IMR-90 (cell line): Measurements from ENCODE around the gene TCF12. TPM values are rescaled to one million over a fixed set of nuclear protein-coding genes. Genes with fewer than 3 reads are reported as not detected.

Experiments used
- ATAC-seq: fragments of 200-7000 bp; cut with Tn5 transposase; 2 replicates; pipeline ENCODE4 v1.9.1; 2020; ENCODE audit warnings: low read depth, mild to moderate bottlenecking, moderate library complexity
- BruUV-seq: library from RNA; stranded (reverse); fragments of 400-500 nt; replicated peaks from 2 replicates; lab custom pipeline; 2021; lab: Mats Ljungman, UMichigan
- CTCF ChIA-PET: fragments of 300-600 bp; formaldehyde crosslinking; extraction: SDS; loops from one replicate; lab custom pipeline; 2021; ENCODE audit warnings: antibody characterized with exemption; lab: Yijun Ruan, JAX
- POLR2A ChIA-PET: fragments of 300-600 bp; sonication (Branson Sonifier 250); formaldehyde crosslinking; loops from one replicate; lab custom pipeline; 2022; ENCODE audit warnings: antibody characterized with exemption; ENCODE audit not compliant: unreplicated experiment; lab: Charles Lee
- DNase-seq: peaks from one replicate; pipeline ENCODE4 v3.0.0; 2013
- H2AFZ ChIP-seq: replicated peaks from 2 replicates; pipeline ENCODE3; 2013; ENCODE audit warnings: low read length, mild to moderate bottlenecking; ENCODE audit not compliant: poor library complexity
- H2AK5ac ChIP-seq: 2 replicates; pipeline ENCODE4 v1.6.1; 2013; ENCODE audit warnings: low read depth, low read length, inconsistent platforms
- H2AK9ac ChIP-seq: replicated peaks from 2 replicates; pipeline ENCODE3; 2013; ENCODE audit warnings: mild to moderate bottlenecking, low read depth, low read length, moderate library complexity; ENCODE audit not compliant: poor library complexity
- H2BK120ac ChIP-seq: 2 replicates; pipeline ENCODE4 v1.6.1; 2013; ENCODE audit warnings: low read depth, low read length, inconsistent platforms
- H2BK15ac ChIP-seq: 3 replicates; pipeline ENCODE4 v1.6.1; 2013; ENCODE audit warnings: low read depth, low read length, inconsistent platforms
- H2BK20ac ChIP-seq: 2 replicates; pipeline ENCODE4 v1.6.1; 2013; ENCODE audit warnings: low read depth, mild to moderate bottlenecking, inconsistent platforms, low read length, moderate library complexity
- H2BK5ac ChIP-seq: 2 replicates; pipeline ENCODE4 v1.6.1; 2013; ENCODE audit warnings: mild to moderate bottlenecking, low read depth, low read length, inconsistent platforms; ENCODE audit not compliant: poor library complexity, severe bottlenecking
- H3K14ac ChIP-seq: replicated peaks from 2 replicates; pipeline ENCODE4 v1.6.1; 2013; ENCODE audit warnings: low read depth, low read length, inconsistent platforms
- H3K18ac ChIP-seq: 2 replicates; pipeline ENCODE4 v1.6.1; 2013; ENCODE audit warnings: low read depth, low read length, control low read depth
- H3K23ac ChIP-seq: 2 replicates; pipeline ENCODE4 v1.6.1; 2013; ENCODE audit warnings: low read depth, low read length, inconsistent platforms
- H3K27ac ChIP-seq: 2 replicates; pipeline ENCODE4 v1.5.1; 2013; ENCODE audit warnings: mild to moderate bottlenecking, control low read depth, low read length; ENCODE audit not compliant: insufficient read depth
- H3K27me3 ChIP-seq: 2 replicates; pipeline ENCODE4 v1.6.1; 2013; ENCODE audit warnings: low read length; ENCODE audit not compliant: control insufficient read depth, insufficient read depth
- H3K36me3 ChIP-seq: 2 replicates; pipeline ENCODE4 v1.6.1; 2013; ENCODE audit warnings: low read length, mixed read lengths; ENCODE audit not compliant: control insufficient read depth, insufficient read depth
- H3K4ac ChIP-seq: 2 replicates; pipeline ENCODE4 v1.6.1; 2013; ENCODE audit warnings: low read depth, low read length, inconsistent platforms
- H3K4me1 ChIP-seq: 2 replicates; pipeline ENCODE4 v1.6.1; 2013; ENCODE audit warnings: low read length, mixed read lengths; ENCODE audit not compliant: control insufficient read depth, insufficient read depth
- H3K4me2 ChIP-seq: 2 replicates; pipeline ENCODE4 v1.6.1; 2013; ENCODE audit warnings: low read depth, mild to moderate bottlenecking, control low read depth, low read length, moderate library complexity
- H3K4me3 ChIP-seq: 2 replicates; pipeline ENCODE4 v1.5.1; 2013; ENCODE audit warnings: low read depth, mild to moderate bottlenecking, control low read depth, low read length, moderate library complexity; ENCODE audit not compliant: insufficient read depth
- H3K56ac ChIP-seq: 2 replicates; pipeline ENCODE4 v1.6.1; 2013; ENCODE audit warnings: low read length, inconsistent platforms; ENCODE audit not compliant: insufficient read depth; ENCODE audit errors: extremely low read depth
- H3K79me1 ChIP-seq, 2 experiments: 2 replicates each; pipeline ENCODE4 v1.6.1; 2013; ENCODE audit warnings: low read length in 2 of 2, inconsistent platforms in 1 of 2, low read depth in 1 of 2
- H3K9ac ChIP-seq: 2 replicates; pipeline ENCODE4 v1.6.1; 2013; ENCODE audit warnings: low read depth, low read length, control low read depth
- H3K9me1 ChIP-seq: 2 replicates; pipeline ENCODE4 v1.6.1; 2013; ENCODE audit warnings: low read length, inconsistent platforms; ENCODE audit not compliant: insufficient read depth
- H3K9me3 ChIP-seq: 2 replicates; pipeline ENCODE4 v1.6.1; 2013; ENCODE audit warnings: low read length; ENCODE audit not compliant: control insufficient read depth, insufficient read depth
- H4K20me1 ChIP-seq: 2 replicates; pipeline ENCODE4 v1.6.1; 2013; ENCODE audit warnings: low read length, inconsistent platforms; ENCODE audit not compliant: insufficient read depth
- H4K5ac ChIP-seq: 2 replicates; pipeline ENCODE4 v1.6.1; 2013; ENCODE audit warnings: mild to moderate bottlenecking, low read depth, low read length, control low read depth
- H4K8ac ChIP-seq, 2 experiments: 2 replicates each; pipeline ENCODE4 v1.6.1; 2013; ENCODE audit warnings: low read depth in 2 of 2, low read length in 2 of 2, control low read depth in 1 of 2, inconsistent platforms in 1 of 2
- H4K91ac ChIP-seq: 2 replicates; pipeline ENCODE4 v1.6.1; 2013; ENCODE audit warnings: low read depth, low read length, inconsistent platforms; ENCODE audit not compliant: insufficient read depth
- CEBPB ChIP-seq: IDR thresholded peaks from 2 replicates; pipeline ENCODE4 v1.6.1; 2012; ENCODE audit warnings: low read depth, low read length, improper control_type of control experiment
- FOS ChIP-seq: fragments of 150-350 bp; IDR thresholded peaks from 2 replicates; pipeline ENCODE4 v1.6.1; 2016; ENCODE audit warnings: low read depth, low read length
- NFE2L2 ChIP-seq: fragments of 150-350 bp; IDR thresholded peaks from 2 replicates; pipeline ENCODE4 v1.6.1; 2016; ENCODE audit warnings: low read depth, mild to moderate bottlenecking, low read length
- WGBS, 2 experiments: methylation state at CpG; one replicate each; pipeline versions ENCODE4 v1.1.5 to v1.1.7; 2013; ENCODE audit warnings: missing lambda C conversion rate in 2 of 2; ENCODE audit not compliant: insufficient read length in 1 of 2; ENCODE audit errors: extremely low coverage in 2 of 2; 5-methylcytosine and 5-hydroxymethylcytosine counted together
- dilution Hi-C: fragments of 300-500 bp; cut with HindIII; formaldehyde crosslinking; loops from one replicate; pipeline ENCODE4 v1.14.3; 2018; ENCODE audit warnings: low sequenced_read_pairs; ENCODE audit not compliant: unreplicated experiment
- in situ Hi-C: fragments of 300-500 bp; cut with MboI; formaldehyde crosslinking; loops from 3 replicates; pipeline ENCODE4 v1.14.3; 2019; ENCODE audit warnings: low sequenced_read_pairs, inconsistent platforms, mixed read lengths
- intact Hi-C: fragments of 100-400 bp; cut with micrococcal nuclease; formaldehyde crosslinking; loops from 2 replicates; pipeline ENCODE4 v1.10.0; 2022
- polyA plus RNA-seq, 3 experiments: library from polyadenylated mRNA; depleted of rRNA; stranded (reverse); fragments of >200 nt; gene quantifications; 2 replicates each; pipeline ENCODE4 v1.2.3, GENCODE V29; 2012; ENCODE audit warnings: low replicate concordance in 1 of 3
- total RNA-seq: library from RNA; depleted of rRNA; stranded (reverse); fragments of >200 nt; gene quantifications from 2 replicates; pipeline ENCODE4 v1.2.3, GENCODE V29; 2012

TCF12 gene
- total and polyA plus RNA-seq, 2 of the 4 experiments (the other 2 are of a cell fraction): 79.4 to 160 TPM

GRCh38 chr15:57172925-57173324 lies 254.5 kb downstream of the TCF12 start:
- H3K14ac ChIP-seq: no peak overlapping the region
- no peak overlapping the region for H2AFZ ChIP-seq
- ChIA-PET POLR2A (interaction anchor here (0.6 kb wide), 1 partner anchor 577 kb away, joined by 3 read pairs; no protein-coding TSS in a partner anchor), CTCF (no interaction called here)
- H4K5ac ChIP-seq: no peak overlapping the region
- peaks cover 3% of the 10 kb centered on the region; the same call in 1 of the 2 replicates for H3K36me3 ChIP-seq
- H3K4ac ChIP-seq: peak overlapping the region; percentile 13; the same call in 1 of the 2 replicates
- H3K23ac ChIP-seq: no peak overlapping the region
- no TSS peak for BruUV-seq
- H3K4me1 ChIP-seq: no peaks in the 10 kb centered on the region; the same call in 1 of the 2 replicates
- H3K27ac ChIP-seq: peak overlapping the region; percentile 41; the same call in 1 of the 2 replicates
- TF ChIP-seq NFE2L2 (no peak), FOS (no peak), CEBPB (peak; percentile 46; the same call in 1 of the 2 replicates)
- peak overlapping the region in 1 of 2 experiments; percentile 54; a peak in 1 of 4 replicates for H4K8ac ChIP-seq
- in situ Hi-C loops (no loop called here), dilution Hi-C loops (no loop called here), intact Hi-C loops (no loop called here)
- no peak overlapping the region for H3K56ac ChIP-seq
- DNase-seq: peak; percentile 49
- no peaks in the 10 kb centered on the region for H3K9me3 ChIP-seq
- peak overlapping the region; percentile 56 for H2BK5ac ChIP-seq
- H3K27me3 ChIP-seq: no peaks in the 10 kb centered on the region
- no CpG with 5 or more reads among the region's 3 CpGs for WGBS, 2 experiments
- H2BK120ac ChIP-seq: peak overlapping the region; percentile 44; the same call in 1 of the 2 replicates
- peak overlapping the region; percentile 60; the same call in 1 of the 2 replicates for H3K18ac ChIP-seq
- no peak overlapping the region for H3K4me2 ChIP-seq
- no peak overlapping the region for H2BK20ac ChIP-seq
- H3K4me3 ChIP-seq: no peak overlapping the region
- no peak overlapping the region for H4K91ac ChIP-seq
- H2AK5ac ChIP-seq: no peak overlapping the region
- H3K9me1 ChIP-seq: peaks cover 3% of the 10 kb centered on the region; the same call in 1 of the 2 replicates
- peak; percentile 24 for ATAC-seq
- no peak overlapping the region for H2AK9ac ChIP-seq
- no peak overlapping the region for H3K9ac ChIP-seq
- no peak overlapping the region for H2BK15ac ChIP-seq
- no peaks in the 10 kb centered on the region for H4K20me1 ChIP-seq
- peaks cover 19 to 48% of the 10 kb centered on the region in 2 experiments for H3K79me1 ChIP-seq
